Stomach (tissue), 4 donors: ENCODE data around the gene GYG2.

Experiments used
- EP300 ChIP-seq: sonication (generic); formaldehyde crosslinking; IDR thresholded peaks from one replicate; pipeline ENCODE4 v1.6.1; 2017; ENCODE audit warnings: antibody characterized with exemption
- TF ChIP-seq, protein P1 (sequence below), 7 experiments: fragments of 450-650 bp in 4 of 7; fragments of 200-600 bp in 3 of 7; sonication (generic) in 3 of 7; IDR thresholded peaks; one replicate each; pipeline ENCODE4 v1.5.1; 2016 to 2019; ENCODE audit warnings: antibody characterized with exemption in 7 of 7, control low read depth in 2 of 7, mild to moderate bottlenecking in 1 of 7

DNA sequence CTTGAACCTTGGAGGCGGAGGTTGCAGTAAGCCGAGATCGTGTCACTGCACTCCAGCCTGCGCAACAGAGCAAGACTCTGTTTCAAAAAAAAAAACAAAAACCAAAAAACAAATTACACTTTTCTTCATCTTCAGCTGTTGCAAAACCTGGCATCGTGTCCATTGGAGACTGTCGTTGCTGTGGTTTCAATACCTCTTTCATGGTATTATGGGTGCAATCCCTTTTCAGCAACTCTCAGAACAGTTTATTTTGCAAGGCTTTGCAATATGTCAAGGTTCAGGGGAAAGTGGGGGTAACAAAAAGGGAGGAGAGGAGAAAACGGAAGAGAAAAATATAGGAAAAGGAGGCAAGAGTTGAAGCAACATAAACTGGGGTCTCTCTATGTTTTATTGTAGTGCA lies 59.6 kb downstream of the GYG2 start:
- TF ChIP-seq, protein P1, sequence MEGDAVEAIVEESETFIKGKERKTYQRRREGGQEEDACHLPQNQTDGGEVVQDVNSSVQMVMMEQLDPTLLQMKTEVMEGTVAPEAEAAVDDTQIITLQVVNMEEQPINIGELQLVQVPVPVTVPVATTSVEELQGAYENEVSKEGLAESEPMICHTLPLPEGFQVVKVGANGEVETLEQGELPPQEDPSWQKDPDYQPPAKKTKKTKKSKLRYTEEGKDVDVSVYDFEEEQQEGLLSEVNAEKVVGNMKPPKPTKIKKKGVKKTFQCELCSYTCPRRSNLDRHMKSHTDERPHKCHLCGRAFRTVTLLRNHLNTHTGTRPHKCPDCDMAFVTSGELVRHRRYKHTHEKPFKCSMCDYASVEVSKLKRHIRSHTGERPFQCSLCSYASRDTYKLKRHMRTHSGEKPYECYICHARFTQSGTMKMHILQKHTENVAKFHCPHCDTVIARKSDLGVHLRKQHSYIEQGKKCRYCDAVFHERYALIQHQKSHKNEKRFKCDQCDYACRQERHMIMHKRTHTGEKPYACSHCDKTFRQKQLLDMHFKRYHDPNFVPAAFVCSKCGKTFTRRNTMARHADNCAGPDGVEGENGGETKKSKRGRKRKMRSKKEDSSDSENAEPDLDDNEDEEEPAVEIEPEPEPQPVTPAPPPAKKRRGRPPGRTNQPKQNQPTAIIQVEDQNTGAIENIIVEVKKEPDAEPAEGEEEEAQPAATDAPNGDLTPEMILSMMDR (IDR thresholded peaks at IDR 0.05): no peak
- no peak for TF ChIP-seq EP300
